A549 (cell line): ENCODE data around the gene ASPG. TPM values are rescaled to one million over a fixed set of nuclear protein-coding genes. Genes with fewer than 3 reads are reported as not detected.

ENCODE experiments used
- ATAC-seq, 2 experiments: fragments of 200-7000 bp in 1 of 2; fragments of >200 bp in 1 of 2; cut with Nextera tagmentation in 1 of 2; cut with Tn5 transposase in 1 of 2; 3 replicates each; pipeline versions ENCODE4 v1.8.0 to v1.9.1; 2018 to 2020; ENCODE audit warnings: mild to moderate bottlenecking in 1 of 2, moderate library complexity in 1 of 2
- CTCF ChIA-PET: fragments of 300-600 bp; sonication (Branson Sonifier 250); formaldehyde crosslinking; extraction: SDS; loops from one replicate; lab custom pipeline; 2021; ENCODE audit warnings: antibody characterized with exemption, inconsistent platforms; lab: Yijun Ruan, JAX
- POLR2A ChIA-PET: fragments of 350-600 bp; formaldehyde crosslinking; extraction: SDS; loops from one replicate; lab custom pipeline; 2021; ENCODE audit warnings: antibody characterized with exemption, inconsistent platforms; lab: Yijun Ruan, JAX
- DNase-seq, 2 experiments: peaks; one replicate each; pipeline versions ENCODE4 v3.0.0 to v3.0.0-alpha.2; 2011 to 2016; ENCODE audit warnings: low read depth in 1 of 2, low spot score in 1 of 2
- FAIRE-seq: peaks from 2 replicates; lab custom pipeline; 2011; peaks lifted over from hg19 to GRCh38; lab: Jason Lieb, UNC
- H3K27ac ChIP-seq, 2 experiments: fragments of >200 bp; sonication (Bioruptor Twin); formaldehyde crosslinking; 3 replicates each; pipeline ENCODE4 v1.5.1; 2016 to 2017
- H3K4me1 ChIP-seq: fragments of >200 bp; sonication (Bioruptor Twin); formaldehyde crosslinking; 3 replicates; pipeline ENCODE4 v1.6.1; 2016
- H3K4me2 ChIP-seq: fragments of >200 bp; sonication (Bioruptor Twin); formaldehyde crosslinking; 3 replicates; pipeline ENCODE4 v1.6.1; 2016
- H3K4me3 ChIP-seq: fragments of >200 bp; sonication (Bioruptor Twin); formaldehyde crosslinking; 3 replicates; pipeline ENCODE4 v1.5.1; 2016
- H3K9me3 ChIP-seq: fragments of >200 bp; sonication (Bioruptor Twin); formaldehyde crosslinking; 3 replicates; pipeline ENCODE4 v1.6.1; 2016
- BCL3 ChIP-seq: fragments of >200 bp; sonication (Bioruptor Twin); formaldehyde crosslinking; IDR thresholded peaks from 3 replicates; pipeline ENCODE4 v1.6.1; 2016
- CBX8 ChIP-seq: fragments of 200-600 bp; sonication (generic); IDR thresholded peaks from 2 replicates; pipeline ENCODE4 v1.6.1; 2016
- CTCF ChIP-seq: fragments of >200 bp; sonication (Bioruptor Twin); formaldehyde crosslinking; IDR thresholded peaks from 3 replicates; pipeline ENCODE4 v1.5.1; 2016
- EHF ChIP-seq: fragments of 250-450 bp; sonication (Bioruptor Pico); IDR thresholded peaks from 2 replicates; pipeline ENCODE4 v1.5.0; 2020; ENCODE audit warnings: mild to moderate bottlenecking
- ELK1 ChIP-seq: fragments of 150-350 bp; IDR thresholded peaks from 2 replicates; pipeline ENCODE4 v1.6.1; 2014; ENCODE audit warnings: low read depth, mild to moderate bottlenecking, low read length
- EP300 ChIP-seq, 2 experiments: fragments of >200 bp; sonication (Bioruptor Twin); formaldehyde crosslinking; IDR thresholded peaks; 2 replicates in 1 of 2; 3 replicates in 1 of 2; pipeline ENCODE4 v1.6.1; 2016 to 2017
- HDAC2 ChIP-seq: fragments of 200-600 bp; sonication (generic); IDR thresholded peaks from 2 replicates; pipeline ENCODE4 v1.6.1; 2016
- HEYL ChIP-seq: fragments of 250-450 bp; sonication (Bioruptor Pico); IDR thresholded peaks from 2 replicates; pipeline ENCODE4 v1.8.0; 2021; ENCODE audit warnings: mild to moderate bottlenecking, moderate library complexity
- HMGXB4 ChIP-seq: fragments of 250-450 bp; sonication (Bioruptor Pico); IDR thresholded peaks from 2 replicates; pipeline ENCODE4 v1.5.0; 2021; ENCODE audit warnings: mild to moderate bottlenecking, moderate library complexity, borderline replicate concordance
- HOXA7 ChIP-seq: fragments of 250-450 bp; sonication (Bioruptor Pico); IDR thresholded peaks from 2 replicates; pipeline ENCODE4 v1.5.0; 2020; ENCODE audit warnings: mild to moderate bottlenecking, moderate library complexity
- HOXB5 ChIP-seq: fragments of 250-450 bp; sonication (Bioruptor Pico); IDR thresholded peaks from 2 replicates; pipeline ENCODE4 v1.5.0; 2020; ENCODE audit warnings: mild to moderate bottlenecking, moderate library complexity
- KDM5A ChIP-seq: fragments of 200-600 bp; sonication (generic); IDR thresholded peaks from 2 replicates; pipeline ENCODE4 v1.6.1; 2016; ENCODE audit warnings: antibody characterized with exemption, mild to moderate bottlenecking
- MAFK ChIP-seq: fragments of 450-650 bp; IDR thresholded peaks from 2 replicates; pipeline ENCODE4 v1.6.1; 2014; ENCODE audit not compliant: partially characterized antibody
- NPAS2 ChIP-seq: fragments of 250-450 bp; sonication (Bioruptor Pico); IDR thresholded peaks from 2 replicates; pipeline ENCODE4 v1.8.0; 2022; ENCODE audit warnings: mild to moderate bottlenecking, moderate library complexity, borderline replicate concordance
- NR3C1 ChIP-seq: fragments of >200 bp; sonication (Bioruptor Twin); formaldehyde crosslinking; IDR thresholded peaks from 3 replicates; pipeline ENCODE4 v1.6.1; 2017
- PHF8 ChIP-seq: fragments of 200-600 bp; sonication (generic); IDR thresholded peaks from 2 replicates; pipeline ENCODE4 v1.6.1; 2016; ENCODE audit warnings: low read depth, mild to moderate bottlenecking, antibody characterized with exemption, moderate library complexity, borderline replicate concordance
- RAD21 ChIP-seq, 2 experiments: fragments of >200 bp in 1 of 2; sonication (Bioruptor Twin) in 1 of 2; formaldehyde crosslinking in 1 of 2; IDR thresholded peaks in 1 of 2; conservative IDR thresholded peaks in 1 of 2; 2 replicates in 1 of 2; 3 replicates in 1 of 2; pipeline ENCODE4 v1.6.1; 2012 to 2018; ENCODE audit warnings: inconsistent platforms in 1 of 2
- RCOR1 ChIP-seq: fragments of 150-350 bp; IDR thresholded peaks from 2 replicates; pipeline ENCODE4 v1.6.1; 2014; ENCODE audit warnings: antibody characterized with exemption, low read length, low read depth
- RNF2 ChIP-seq: fragments of 200-600 bp; sonication (generic); IDR thresholded peaks from 2 replicates; pipeline ENCODE4 v1.6.1; 2016; ENCODE audit warnings: low read depth, mild to moderate bottlenecking, antibody characterized with exemption, moderate library complexity, borderline replicate concordance
- TFCP2L1 ChIP-seq: fragments of 250-450 bp; sonication (Bioruptor Pico); IDR thresholded peaks from 2 replicates; pipeline ENCODE4 v1.5.0; 2021; ENCODE audit warnings: mild to moderate bottlenecking
- TP53 ChIP-seq: fragments of 250-450 bp; sonication (Bioruptor Pico); IDR thresholded peaks from 2 replicates; pipeline ENCODE4 v1.5.0; 2021; ENCODE audit warnings: mild to moderate bottlenecking, moderate library complexity
- ZNF302 ChIP-seq: fragments of 250-450 bp; sonication (Bioruptor Pico); IDR thresholded peaks from 2 replicates; pipeline ENCODE4 v1.9.0; 2021; ENCODE audit warnings: inconsistent platforms, mild to moderate bottlenecking, moderate library complexity
- WGBS: methylation state at CpG from one replicate; pipeline ENCODE4 v1.1.6; 2017; ENCODE audit errors: missing lambda C conversion rate; 5-methylcytosine and 5-hydroxymethylcytosine counted together
- polyA plus RNA-seq, 4 experiments: library from polyadenylated mRNA; depleted of rRNA in 3 of 4; stranded (reverse); fragments of >200 nt; fragmentation: RNase III in 1 of 4; extraction: RNeasy Plus Mini Kit Qiagen cat#74134 plus additional on column Dnase treatment in 1 of 4; gene quantifications; 2 replicates in 3 of 4; 3 replicates in 1 of 4; pipeline ENCODE4 v1.2.3, GENCODE V29; 2011 to 2017

The ASPG gene
- polyA plus RNA-seq, 2 of the 4 experiments (the other 2 are of a cell fraction), result not detected

- H3K4me2 ChIP-seq, result no peak overlapping the region
- no peaks in the 10 kb centered on the region for H3K4me1 ChIP-seq
- FAIRE-seq (no peak), ATAC-seq (no peak), DNase-seq (no peak)
- POLR2A ChIA-PET, result no interaction called here
- TF ChIP-seq CTCF (no peak), HMGXB4 (no peak), RAD21 (conservative IDR thresholded peaks at IDR 0.05 in 1 of 2, IDR thresholded peaks at IDR 0.05 in 1 of 2) (no peak), HDAC2 (no peak), TP53 (CRISPR knock-in tag) (no peak), ELK1 (no peak), RNF2 (no peak), TFCP2L1 (CRISPR knock-in tag) (no peak), NPAS2 (no peak)
- no peaks in the 10 kb centered on the region for H3K9me3 ChIP-seq
- 33% methylated on average over 8 of the region's 16 CpGs for WGBS
- CTCF ChIA-PET, result interaction anchor here (0.6 to 1.5 kb wide), 2 partner anchors 9 to 462 kb away, joined by 4 to 5 read pairs; no protein-coding TSS in a partner anchor
- no peak overlapping the region for H3K27ac ChIP-seq
- no peak overlapping the region for H3K4me3 ChIP-seq
Measured at GRCh38 chr14:104102282-104102914, 16.9 kb downstream of the ASPG start.

GRCh38 chr14:104103061-104103445 lies 17.6 kb downstream of the ASPG start:
- no peak overlapping the region for H3K27ac ChIP-seq
- no peaks in the 10 kb centered on the region for H3K9me3 ChIP-seq
- ATAC-seq, result no peak; a peak in 2 of 6 replicates
- no peak overlapping the region for H3K4me3 ChIP-seq
- no peaks in the 10 kb centered on the region for H3K4me1 ChIP-seq
- no peak for FAIRE-seq
- CTCF ChIA-PET, result interaction anchor here (1.5 kb wide), 1 partner anchor 9 kb away, joined by 5 read pairs; no protein-coding TSS in a partner anchor
- POLR2A ChIA-PET, result no interaction called here
- no peak for TF ChIP-seq NR3C1
- TF ChIP-seq HOXB5, result no peak
- TF ChIP-seq EP300 (IDR thresholded peaks at IDR 0.05), result no peak
- TF ChIP-seq RCOR1, result no peak
- TF ChIP-seq RNF2, result no peak
- no peak for TF ChIP-seq MAFK
- no peak for TF ChIP-seq HEYL (CRISPR knock-in tag)
- no peak for TF ChIP-seq RAD21 (conservative IDR thresholded peaks at IDR 0.05 in 1 of 2, IDR thresholded peaks at IDR 0.05 in 1 of 2)
- TF ChIP-seq BCL3, result no peak
- TF ChIP-seq PHF8, result no peak
- no peak for TF ChIP-seq KDM5A
- no peak for TF ChIP-seq CBX8
- no peak for TF ChIP-seq EHF
- TF ChIP-seq HOXA7 (CRISPR knock-in tag), result no peak
- TF ChIP-seq ZNF302 (CRISPR knock-in tag), result no peak
- no peak overlapping the region for H3K4me2 ChIP-seq
- 81% methylated on average over 14 of the region's 26 CpGs for WGBS
- DNase-seq, result no peak
